Measurements from ENCODE around the gene NDUFS8.

GRCh38 chr11:68006606-68007166 is 23.8 kb upstream of the NDUFS8 start:
- TF ChIP-seq CTCF (IDR thresholded peaks at IDR 0.05; ENCODE audit: low read depth, low read length, missing input control) (no peak), HNF4A (conservative IDR thresholded peaks at IDR 0.05) (no peak), TAF1 (conservative IDR thresholded peaks at IDR 0.05) (no peak), ATF3 (IDR thresholded peaks at IDR 0.05) (no peak), RAD21 (IDR thresholded peaks at IDR 0.05) (no peak), REST (IDR thresholded peaks at IDR 0.05) (no peak), MAX (IDR thresholded peaks at IDR 0.05) (no peak), FOXA1 (IDR thresholded peaks at IDR 0.05) (no peak), EGR1 (IDR thresholded peaks at IDR 0.05; ENCODE audit: low read depth in 2 of 2) (no peak), RXRA (IDR thresholded peaks at IDR 0.05) (no peak), JUND (IDR thresholded peaks at IDR 0.05) (no peak), SP1 (IDR thresholded peaks at IDR 0.05) (no peak), YY1 (IDR thresholded peaks at IDR 0.05) (no peak)

All from liver (tissue), 3 donors.